DMS153 treated with DMSO at 0.1 percent for 48 hours (cell line): ENCODE data around the gene CLEC2A.
"Not testable (repeated sequence)": the region's sequence is repeated elsewhere in the genome, so short reads cannot be mapped to it uniquely, and the experiment has no call there.

Experiments used
- DNase-seq: peaks from one replicate; lab custom pipeline; 2025; ENCODE audit not compliant: unreplicated experiment; lab: John Stamatoyannopoulos, UW

CLEC2A gene

GRCh38 chr12:9932270-9932669 lies at the start of gene CLEC2A:
Gene CLEC2A, minus strand, starts transcription at chr12:9932370. Its CDS starts 41 bp downstream, at chr12:9932329.
- no peak for DNase-seq

GRCh38 chr12:9980126-9980525 lies 48.0 kb upstream of the CLEC2A start:
- no peak for DNase-seq

GRCh38 chr12:9977916-9978315 lies 45.7 kb upstream of the CLEC2A start:
- no peak for DNase-seq

- DNase-seq, result not testable (repeated sequence)
Measured at GRCh38 chr12:9976626-9977025, 44.5 kb upstream of the CLEC2A start.

- DNase-seq, result no peak
Measured at GRCh38 chr12:9975614-9976013, 43.4 kb upstream of the CLEC2A start.

GRCh38 chr12:9974731-9975130 lies 42.6 kb upstream of the CLEC2A start:
- DNase-seq, result not testable (repeated sequence)

- no peak for DNase-seq
Measured at GRCh38 chr12:9973949-9974348, 41.8 kb upstream of the CLEC2A start.

- no peak for DNase-seq
Measured at GRCh38 chr12:9971181-9971580, 39.0 kb upstream of the CLEC2A start, which contains the start of gene CLEC12A. Gene CLEC12A, plus strand, starts transcription at chr12:9971409. Its CDS starts 188 bp downstream, at chr12:9971597.

GRCh38 chr12:9969673-9970072 lies 37.5 kb upstream of the CLEC2A start:
- DNase-seq, result no peak

GRCh38 chr12:9961901-9962300 lies 29.7 kb upstream of the CLEC2A start:
- no peak for DNase-seq

- DNase-seq, result no peak
Measured at GRCh38 chr12:9961106-9961505, 28.9 kb upstream of the CLEC2A start.

GRCh38 chr12:9960590-9960989 lies 28.4 kb upstream of the CLEC2A start:
- DNase-seq, result no peak

GRCh38 chr12:9957834-9958233 lies 25.7 kb upstream of the CLEC2A start:
- DNase-seq, result no peak

GRCh38 chr12:9952954-9953729 lies 21.0 kb upstream of the CLEC2A start:
- not testable (repeated sequence) for DNase-seq

- no peak for DNase-seq
Measured at GRCh38 chr12:9951026-9951675, 19.0 kb upstream of the CLEC2A start.

- no peak for DNase-seq
Measured at GRCh38 chr12:9948606-9949296, 16.6 kb upstream of the CLEC2A start.

GRCh38 chr12:9947674-9948073 lies 15.5 kb upstream of the CLEC2A start:
- no peak for DNase-seq

GRCh38 chr12:9944391-9944790 lies 12.2 kb upstream of the CLEC2A start:
- no peak for DNase-seq

GRCh38 chr12:9943240-9943639 lies 11.1 kb upstream of the CLEC2A start:
- peak; percentile 41 for DNase-seq

- DNase-seq, result no peak
Measured at GRCh38 chr12:9941838-9942237, 9.7 kb upstream of the CLEC2A start.

- no peak for DNase-seq
Measured at GRCh38 chr12:9940375-9940774, 8.2 kb upstream of the CLEC2A start.

- no peak for DNase-seq
Measured at GRCh38 chr12:9936591-9936990, 4.4 kb upstream of the CLEC2A start.
